Lung (tissue), 12 donors: Measurements from ENCODE around the gene EME2. TPM values are rescaled to one million over a fixed set of nuclear protein-coding genes. Genes with fewer than 3 reads are reported as not detected.

Experiments used
- ATAC-seq: fragments of 200-7000 bp; cut with Tn5 transposase; one replicate; pipeline ENCODE4 v1.9.1; 2020; ENCODE audit warnings: moderate number of reproducible peaks; ENCODE audit not compliant: insufficient read depth, low FRiP score
- DNase-seq, 3 donors: peaks; one replicate each; pipeline ENCODE4 v3.0.0-alpha.2; 2013 to 2017
- H3K27ac ChIP-seq, 2 donors: one replicate each; pipeline ENCODE4 v1.5.1; 2013; ENCODE audit warnings: mild to moderate bottlenecking in 2 of 2, moderate library complexity in 2 of 2, control low read depth in 1 of 2, inconsistent platforms in 1 of 2, low read depth in 1 of 2, low read length in 1 of 2
- H3K27me3 ChIP-seq, 3 donors: one replicate each; pipeline ENCODE4 v1.5.1; 2013; ENCODE audit warnings: low read length in 2 of 3; ENCODE audit not compliant: control insufficient read depth in 3 of 3, insufficient read depth in 3 of 3
- H3K36me3 ChIP-seq, 4 donors: one replicate each; pipeline ENCODE4 v1.5.1; 2013; ENCODE audit warnings: low read length in 4 of 4, mild to moderate bottlenecking in 1 of 4, moderate library complexity in 1 of 4; ENCODE audit not compliant: control insufficient read depth in 4 of 4, insufficient read depth in 4 of 4
- H3K4me1 ChIP-seq, 5 donors: one replicate each; pipeline ENCODE4 v1.5.1; 2013; ENCODE audit warnings: low read length in 5 of 5, mild to moderate bottlenecking in 2 of 5, moderate library complexity in 1 of 5; ENCODE audit not compliant: control insufficient read depth in 5 of 5, insufficient read depth in 5 of 5
- H3K4me3 ChIP-seq: one replicate; pipeline ENCODE4 v1.5.1; 2013; ENCODE audit warnings: mild to moderate bottlenecking, control low read depth, moderate library complexity
- H3K9ac ChIP-seq, 2 donors: one replicate each; pipeline ENCODE4 v1.5.1; 2013; ENCODE audit warnings: low read length in 2 of 2, control low read depth in 1 of 2; ENCODE audit not compliant: insufficient read depth in 1 of 2
- H3K9me3 ChIP-seq, 4 donors: one replicate each; pipeline ENCODE4 v1.5.1; 2013; ENCODE audit warnings: low read length in 3 of 4, mild to moderate bottlenecking in 1 of 4, moderate library complexity in 1 of 4; ENCODE audit not compliant: control insufficient read depth in 4 of 4, insufficient read depth in 3 of 4
- CTCF ChIP-seq: IDR thresholded peaks from 2 replicates; pipeline ENCODE4 v1.5.1; 2012; ENCODE audit warnings: mild to moderate bottlenecking; ENCODE audit errors: control extremely low read depth, extremely low read depth
- WGBS, 2 donors: extraction: QIAGEN DNeasy Blood & Tissue Kit; methylation state at CpG; one replicate each; pipeline ENCODE4 v1.1.7; 2013; 5-methylcytosine and 5-hydroxymethylcytosine counted together
- polyA plus RNA-seq, 2 donors: library from polyadenylated mRNA; stranded (reverse); fragments of 200-250 nt; gene quantifications; one replicate each; pipeline ENCODE4 v1.2.1, GENCODE V29; 2013
- total RNA-seq, 2 donors: library from RNA; depleted of rRNA in 1 of 2; stranded (reverse); fragments of >200 nt in 1 of 2; gene quantifications; one replicate each; pipeline ENCODE4 v1.2.1, GENCODE V29; 2014 to 2021
- donor health status: control.
- donor health status: control.
- donor health status: Bipolar disorder and iron deficiency.
- donor health status: healthy.
- donor health status: DM: yes; HTN: yes; CAD: no.

The EME2 gene
- total and polyA plus RNA-seq, 4 donors = 8.6 to 30.2 (median 9.8) TPM

DNA sequence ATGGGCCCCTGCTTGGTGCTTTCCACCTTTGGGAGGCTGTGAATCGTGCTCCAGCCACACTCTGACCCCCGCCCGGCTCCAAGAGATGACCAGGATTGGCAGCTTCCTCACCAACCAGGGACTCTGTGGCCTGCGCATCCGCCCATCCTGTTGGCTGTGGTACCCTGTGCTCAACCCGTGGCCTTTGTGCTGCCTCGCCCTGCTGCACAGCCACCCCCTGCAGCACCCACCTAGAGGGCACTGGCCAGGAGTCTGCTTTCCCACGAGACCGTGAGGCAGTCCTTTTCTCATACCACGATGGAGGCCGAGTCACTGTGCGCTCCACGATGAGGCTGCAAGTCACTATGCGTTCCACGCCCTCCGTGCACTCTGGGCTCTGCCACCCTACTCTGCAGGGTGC is 20.7 kb upstream of the EME2 start:
- ATAC-seq (no peak), DNase-seq (no peak)
- H3K36me3 ChIP-seq = peaks cover 8 to 51% (median 29%) of the 10 kb centered on the region in 4 donors
- 96 to 97% methylated on average over 16 of the region's 16 CpGs for WGBS, 2 donors
- no peaks in the 10 kb centered on the region for H3K27me3 ChIP-seq
- H3K27ac ChIP-seq = no peak overlapping the region
- H3K9ac ChIP-seq = no peak overlapping the region
- H3K4me1 ChIP-seq = no peaks in the 10 kb centered on the region
- H3K4me3 ChIP-seq = no peak overlapping the region
- H3K9me3 ChIP-seq = no peaks in the 10 kb centered on the region
- no peak for TF ChIP-seq CTCF

GRCh38 chr16:1752853-1753252 is 19.8 kb upstream of the EME2 start:
- Histone ChIP-seq H3K36me3 (peaks cover 4 to 50% (median 30%) of the 10 kb centered on the region in 4 donors), H3K27ac (no peak overlapping the region), H3K9me3 (no peaks in the 10 kb centered on the region), H3K27me3 (no peaks in the 10 kb centered on the region), H3K9ac (no peak overlapping the region), H3K4me3 (no peak overlapping the region), H3K4me1 (no peaks in the 10 kb centered on the region)
- no peak for TF ChIP-seq CTCF
- ATAC-seq (no peak), DNase-seq (no peak)
- WGBS, 2 donors = 96 to 97% methylated on average over 14 of the region's 14 CpGs

DNA sequence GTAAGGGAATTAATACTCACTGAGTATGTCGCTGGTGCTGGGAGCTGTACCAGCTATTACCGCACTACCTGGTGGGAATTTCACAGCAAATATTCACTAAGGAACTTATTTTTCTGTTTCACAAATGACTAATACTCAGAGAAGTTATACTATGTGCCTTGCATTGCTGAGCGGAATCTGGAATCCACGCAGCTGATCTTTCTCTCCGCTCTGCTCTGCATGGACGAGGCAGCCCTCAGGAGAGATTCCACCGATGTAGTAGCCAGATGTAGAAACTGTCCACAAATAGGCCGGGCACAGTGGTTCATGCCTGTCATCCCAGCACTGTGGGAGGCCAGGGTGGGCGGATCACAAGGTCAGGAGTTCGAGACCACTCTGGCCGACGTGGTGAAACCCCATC is 18.4 kb upstream of the EME2 start:
- Histone ChIP-seq H3K9me3 (no peaks in the 10 kb centered on the region), H3K27me3 (no peaks in the 10 kb centered on the region), H3K27ac (no peak overlapping the region), H3K36me3 (peaks cover 4 to 44% (median 23%) of the 10 kb centered on the region in 4 donors), H3K9ac (no peak overlapping the region), H3K4me1 (no peaks in the 10 kb centered on the region), H3K4me3 (no peak overlapping the region)
- TF ChIP-seq CTCF = no peak
- DNase-seq = no peak
- ATAC-seq = no peak
- WGBS, 2 donors = 97% methylated on average over 12 of the region's 12 CpGs
